CD4-positive, alpha-beta T cell treated with Interleukin-2 at 100 ng/mL for 4 hours (primary cell): ENCODE results near the gene MPL.
"Not testable (repeated sequence)": the region's sequence is repeated elsewhere in the genome, so short reads cannot be mapped to it uniquely, and the experiment has no call there.

Experiments
- DNase-seq: peaks from one replicate; pipeline ENCODE4 v3.0.0-alpha.2; 2020; ENCODE audit warnings: low spot score

MPL gene

GRCh38 chr1:43354936-43355335 lies 17.3 kb downstream of the MPL start:
- no peak for DNase-seq

GRCh38 chr1:43357251-43357650 lies 19.6 kb downstream of the MPL start:
- DNase-seq, result no peak

- DNase-seq, result peak; percentile 32
Observed at GRCh38 chr1:43358121-43358745, 20.6 kb downstream of the MPL start.

- peak; percentile 97 for DNase-seq
Observed at GRCh38 chr1:43358746-43359693, 21.4 kb downstream of the MPL start, which contains the start of gene CDC20. Gene CDC20, plus strand, starts transcription at chr1:43358981. Its CDS starts 235 bp downstream, at chr1:43359216.

- no peak for DNase-seq
Observed at GRCh38 chr1:43359696-43360095, 22.1 kb downstream of the MPL start.

GRCh38 chr1:43360616-43361015 lies 23.0 kb downstream of the MPL start:
- no peak for DNase-seq

- no peak for DNase-seq
Observed at GRCh38 chr1:43363283-43363934, 25.8 kb downstream of the MPL start.

- no peak for DNase-seq
Observed at GRCh38 chr1:43363935-43364525, 26.4 kb downstream of the MPL start.

- DNase-seq, result no peak
Observed at GRCh38 chr1:43365678-43366077, 28.1 kb downstream of the MPL start.

GRCh38 chr1:43366179-43366578 lies 28.6 kb downstream of the MPL start:
- DNase-seq, result no peak

- DNase-seq, result no peak
Observed at GRCh38 chr1:43366601-43367025, 29.0 kb downstream of the MPL start.

GRCh38 chr1:43367026-43367903 lies 29.6 kb downstream of the MPL start:
- DNase-seq, result peak; percentile 20

GRCh38 chr1:43367904-43368645 lies 30.5 kb downstream of the MPL start, which contains the start of gene ELOVL1:
Gene ELOVL1, minus strand, starts transcription at chr1:43368011. Its CDS starts 2,402 bp downstream, at chr1:43365609.
- peak; percentile 87 for DNase-seq

GRCh38 chr1:43368646-43369020 lies 31.0 kb downstream of the MPL start:
- DNase-seq, result no peak

- DNase-seq, result not testable (repeated sequence)
Observed at GRCh38 chr1:43369779-43370178, 32.2 kb downstream of the MPL start.

- no peak for DNase-seq
Observed at GRCh38 chr1:43370564-43370963, 32.9 kb downstream of the MPL start.

- DNase-seq, result no peak
Observed at GRCh38 chr1:43372172-43372571, 34.6 kb downstream of the MPL start.

- no peak for DNase-seq
Observed at GRCh38 chr1:43373066-43373940, 35.7 kb downstream of the MPL start.

GRCh38 chr1:43376723-43377235 lies 39.2 kb downstream of the MPL start:
- DNase-seq, result no peak
